ENCODE data around the gene C15orf39. TPM values are rescaled to one million over a fixed set of nuclear protein-coding genes. Genes with fewer than 3 reads are reported as not detected.

The C15orf39 gene
- polyA plus RNA-seq, 1 donor from 2014 or later: not detected

- H3F3A ChIP-seq (ENCODE audit: insufficient read depth, low read length, poor library complexity, severe bottlenecking): no peaks in the 10 kb centered on the region
- no peak overlapping the region for H2AFZ ChIP-seq (ENCODE audit: low read depth, low read length)
- no peaks in the 10 kb centered on the region for H3K27me3 ChIP-seq (ENCODE audit: insufficient read depth, low read depth, low read length)
- TF ChIP-seq TAF1 (IDR thresholded peaks at IDR 0.05; ENCODE audit: low read depth): no peak
- no peak for TF ChIP-seq MXI1 (conservative IDR thresholded peaks at IDR 0.05; ENCODE audit: poor library complexity, severe bottlenecking)
- no peak for TF ChIP-seq EZH2 (IDR thresholded peaks at IDR 0.05; ENCODE audit: borderline replicate concordance, insufficient read depth, low read length, poor library complexity, severe bottlenecking)
- no peak for TF ChIP-seq CTCF (IDR thresholded peaks at IDR 0.05; ENCODE audit: poor library complexity, severe bottlenecking)
- TF ChIP-seq REST (IDR thresholded peaks at IDR 0.05; ENCODE audit: borderline replicate concordance): no peak
- no peak for TF ChIP-seq EP300 (conservative IDR thresholded peaks at IDR 0.05; ENCODE audit: poor library complexity, severe bottlenecking)
- no peak for TF ChIP-seq SMC3 (conservative IDR thresholded peaks at IDR 0.05; ENCODE audit: poor library complexity)
- no peak for TF ChIP-seq RAD21 (conservative IDR thresholded peaks at IDR 0.05)
- no peak for TF ChIP-seq POLR2AphosphoS5 (IDR thresholded peaks at IDR 0.05)
- no peaks in the 10 kb centered on the region for H3K36me3 ChIP-seq (ENCODE audit: insufficient read depth, low read length)
- H3K4me2 ChIP-seq (ENCODE audit: low read length): no peak overlapping the region
- H3K9ac ChIP-seq (ENCODE audit: low read length): no peak overlapping the region
- no peaks in the 10 kb centered on the region for H3K9me3 ChIP-seq (ENCODE audit: low read length)
- H3K79me2 ChIP-seq (replicated peaks; ENCODE audit: insufficient read depth, low read length): no peaks in the 10 kb centered on the region
- no peak overlapping the region for H3K4me3 ChIP-seq (ENCODE audit: low read length)
- no peaks in the 10 kb centered on the region for H3K9me2 ChIP-seq (ENCODE audit: insufficient read depth, low read length)
- H4K20me1 ChIP-seq (ENCODE audit: insufficient read depth): no peaks in the 10 kb centered on the region
- H3K27ac ChIP-seq (ENCODE audit: low read length): no peak overlapping the region
These were observed 21.9 kb upstream of the C15orf39 start for GRCh38 chr15:75179746-75180140.

GRCh38 chr15:75181780-75182179 is 19.9 kb upstream of the C15orf39 start:
- Histone ChIP-seq H3K9ac (ENCODE audit: low read length) (no peak overlapping the region), H2AFZ (ENCODE audit: low read depth, low read length) (no peak overlapping the region), H3K9me2 (ENCODE audit: insufficient read depth, low read length) (no peaks in the 10 kb centered on the region), H3K9me3 (ENCODE audit: low read length) (no peaks in the 10 kb centered on the region), H3K79me2 (replicated peaks; ENCODE audit: insufficient read depth, low read length) (no peaks in the 10 kb centered on the region), H3K27me3 (ENCODE audit: insufficient read depth, low read depth, low read length) (no peaks in the 10 kb centered on the region), H3K4me3 (ENCODE audit: low read length) (no peak overlapping the region), H3K4me2 (ENCODE audit: low read length) (no peak overlapping the region), H4K20me1 (ENCODE audit: insufficient read depth) (no peaks in the 10 kb centered on the region), H3K36me3 (ENCODE audit: insufficient read depth, low read length) (no peaks in the 10 kb centered on the region), H3K27ac (ENCODE audit: low read length) (no peak overlapping the region), H3F3A (ENCODE audit: insufficient read depth, low read length, poor library complexity, severe bottlenecking) (no peaks in the 10 kb centered on the region)
- TF ChIP-seq RAD21 (conservative IDR thresholded peaks at IDR 0.05): no peak
- TF ChIP-seq CTCF (IDR thresholded peaks at IDR 0.05; ENCODE audit: poor library complexity, severe bottlenecking): no peak
- no peak for TF ChIP-seq SMC3 (conservative IDR thresholded peaks at IDR 0.05; ENCODE audit: poor library complexity)
- no peak for TF ChIP-seq MXI1 (conservative IDR thresholded peaks at IDR 0.05; ENCODE audit: poor library complexity, severe bottlenecking)
- TF ChIP-seq REST (IDR thresholded peaks at IDR 0.05; ENCODE audit: borderline replicate concordance): no peak
- no peak for TF ChIP-seq EZH2 (IDR thresholded peaks at IDR 0.05; ENCODE audit: borderline replicate concordance, insufficient read depth, low read length, poor library complexity, severe bottlenecking)
- no peak for TF ChIP-seq TAF1 (IDR thresholded peaks at IDR 0.05; ENCODE audit: low read depth)

Data from neural cell (in vitro differentiated cells).